OCI-LY7 (cell line): ENCODE results near the gene CHTF8. TPM values are rescaled to one million over a fixed set of nuclear protein-coding genes. Genes with fewer than 3 reads are reported as not detected.

Experiments used
- BruUV-seq: library from RNA; stranded (reverse); fragments of 400-500 nt; replicated peaks from 2 replicates; lab custom pipeline; 2021; lab: Mats Ljungman, UMichigan
- CTCF ChIA-PET: fragments of 300-600 bp; sonication (Branson Sonifier 250); formaldehyde crosslinking; loops from one replicate; lab custom pipeline; 2022; ENCODE audit warnings: antibody characterized with exemption; ENCODE audit not compliant: unreplicated experiment; lab: Charles Lee
- POLR2A ChIA-PET: fragments of 300-600 bp; sonication (Branson Sonifier 250); formaldehyde crosslinking; loops from one replicate; lab custom pipeline; 2022; ENCODE audit warnings: antibody characterized with exemption; lab: Charles Lee
- DNase-seq: peaks from one replicate; pipeline ENCODE4 v3.0.0-alpha.2; 2015; ENCODE audit warnings: low spot score
- H2AFZ ChIP-seq: fragments of 200-600 bp; sonication (generic), shearing (Covaris generic); 2 replicates; pipeline ENCODE4 v1.6.1; 2014; ENCODE audit warnings: mild to moderate bottlenecking, antibody characterized with exemption, low read length, moderate library complexity
- H3K27ac ChIP-seq: fragments of 200-600 bp; sonication (generic); 2 replicates; pipeline ENCODE4 v1.5.1; 2014; ENCODE audit warnings: mixed run types, low read depth, mild to moderate bottlenecking, moderate library complexity, low read length, inconsistent platforms; ENCODE audit not compliant: poor library complexity, severe bottlenecking
- H3K36me3 ChIP-seq: fragments of 200-600 bp; sonication (generic); 2 replicates; pipeline ENCODE4 v1.6.1; 2014; ENCODE audit warnings: mild to moderate bottlenecking, antibody characterized with exemption, low read length, moderate library complexity, mixed read lengths; ENCODE audit not compliant: insufficient read depth
- H3K4me1 ChIP-seq: fragments of 200-600 bp; sonication (generic); 2 replicates; pipeline ENCODE4 v1.5.1; 2014; ENCODE audit warnings: mild to moderate bottlenecking, low read length; ENCODE audit not compliant: insufficient read depth, poor library complexity, severe bottlenecking
- H3K4me2 ChIP-seq: fragments of 200-600 bp; sonication (generic); 2 replicates; pipeline ENCODE4 v1.6.1; 2014; ENCODE audit warnings: mild to moderate bottlenecking, low read length
- H3K4me3 ChIP-seq: fragments of 200-600 bp; sonication (generic); 2 replicates; pipeline ENCODE4 v1.5.1; 2014; ENCODE audit warnings: mild to moderate bottlenecking, low read depth, low read length; ENCODE audit not compliant: poor library complexity, severe bottlenecking
- H3K79me2 ChIP-seq: fragments of 200-600 bp; sonication (generic); 2 replicates; pipeline ENCODE4 v1.6.1; 2016; ENCODE audit warnings: low read depth, mild to moderate bottlenecking, low read length, moderate library complexity, mixed read lengths; ENCODE audit not compliant: insufficient read depth
- H3K9me2 ChIP-seq: fragments of 200-600 bp; sonication (generic); 2 replicates; pipeline ENCODE4 v1.6.1; 2016; ENCODE audit warnings: mild to moderate bottlenecking, low read length, mixed read lengths; ENCODE audit not compliant: insufficient read depth
- H3K9me3 ChIP-seq: fragments of 200-600 bp; sonication (generic); 2 replicates; pipeline ENCODE4 v1.6.1; 2014; ENCODE audit warnings: mild to moderate bottlenecking, mixed run types, low read length, mixed read lengths
- H4K20me1 ChIP-seq: fragments of 200-600 bp; sonication (generic); 2 replicates; pipeline ENCODE4 v1.6.1; 2014; ENCODE audit warnings: mild to moderate bottlenecking, antibody characterized with exemption, low read length, moderate library complexity, mixed read lengths; ENCODE audit not compliant: insufficient read depth
- EZH2phosphoT487 ChIP-seq: fragments of 200-600 bp; sonication (generic); IDR thresholded peaks from 2 replicates; pipeline ENCODE4 v1.6.1; 2018; ENCODE audit warnings: low read depth, borderline replicate concordance, mild to moderate bottlenecking, mixed run types, antibody characterized with exemption, low read length, moderate library complexity, mixed read lengths
- intact Hi-C: fragments of 100-400 bp; cut with micrococcal nuclease; formaldehyde crosslinking; loops from one replicate; pipeline ENCODE4 v1.10.0; 2022; ENCODE audit not compliant: unreplicated experiment
- total RNA-seq, 2 experiments: library from RNA; depleted of rRNA in 1 of 2; stranded (reverse); fragments of >200 nt in 1 of 2; shearing (Covaris generic) in 1 of 2; gene quantifications; 2 replicates each; pipeline ENCODE4 v1.2.3, GENCODE V29; 2014 to 2022
- TF ChIP-seq, protein P1 (sequence below): fragments of 200-600 bp; sonication (generic); conservative IDR thresholded peaks from 2 replicates; pipeline ENCODE4 v1.5.1; 2014; ENCODE audit warnings: mild to moderate bottlenecking, antibody characterized with exemption, low read length, moderate library complexity, mixed read lengths

The CHTF8 gene
- total RNA-seq, 2 experiments from 2014 or later, result 58.8 to 151 TPM

DNA sequence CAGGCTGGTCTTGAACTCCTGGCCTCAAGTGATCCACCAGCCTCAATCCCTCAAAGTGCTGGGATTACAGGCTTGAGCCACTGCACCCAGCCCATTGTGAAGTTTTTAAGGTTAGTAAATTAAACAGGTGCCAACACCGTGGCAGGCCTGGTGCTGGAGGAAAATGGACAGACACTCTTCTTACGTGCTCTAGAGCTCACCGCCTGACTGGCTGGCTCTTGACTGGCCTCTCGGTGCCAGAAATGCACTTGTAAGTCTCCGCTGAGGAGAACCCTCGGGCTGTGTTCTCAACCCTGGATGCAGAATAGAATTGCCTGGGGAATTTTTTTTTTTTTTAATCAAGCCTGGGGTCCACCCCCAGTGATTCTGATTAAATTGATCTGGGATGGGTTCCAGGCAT is 37.2 kb downstream of the CHTF8 start:
- Histone ChIP-seq H3K27ac (no peak overlapping the region), H3K4me2 (no peak overlapping the region), H3K36me3 (no peaks in the 10 kb centered on the region), H3K79me2 (no peaks in the 10 kb centered on the region), H3K4me1 (no peaks in the 10 kb centered on the region), H3K9me3 (no peaks in the 10 kb centered on the region), H3K4me3 (no peak overlapping the region), H2AFZ (no peak overlapping the region), H3K9me2 (no peaks in the 10 kb centered on the region), H4K20me1 (no peaks in the 10 kb centered on the region; the same call in 1 of the 2 replicates)
- CTCF ChIA-PET, result interaction anchor here (0.6 kb wide), 1 partner anchor 264 kb away, joined by 3 read pairs; no protein-coding TSS in a partner anchor
- POLR2A ChIA-PET, result interaction anchor here (0.5 kb wide), 1 partner anchor 19 kb away, joined by 4 read pairs; no protein-coding TSS in a partner anchor
- intact Hi-C loops, result no loop called here
- TF ChIP-seq EZH2phosphoT487, result no peak
- TF ChIP-seq, protein P1, sequence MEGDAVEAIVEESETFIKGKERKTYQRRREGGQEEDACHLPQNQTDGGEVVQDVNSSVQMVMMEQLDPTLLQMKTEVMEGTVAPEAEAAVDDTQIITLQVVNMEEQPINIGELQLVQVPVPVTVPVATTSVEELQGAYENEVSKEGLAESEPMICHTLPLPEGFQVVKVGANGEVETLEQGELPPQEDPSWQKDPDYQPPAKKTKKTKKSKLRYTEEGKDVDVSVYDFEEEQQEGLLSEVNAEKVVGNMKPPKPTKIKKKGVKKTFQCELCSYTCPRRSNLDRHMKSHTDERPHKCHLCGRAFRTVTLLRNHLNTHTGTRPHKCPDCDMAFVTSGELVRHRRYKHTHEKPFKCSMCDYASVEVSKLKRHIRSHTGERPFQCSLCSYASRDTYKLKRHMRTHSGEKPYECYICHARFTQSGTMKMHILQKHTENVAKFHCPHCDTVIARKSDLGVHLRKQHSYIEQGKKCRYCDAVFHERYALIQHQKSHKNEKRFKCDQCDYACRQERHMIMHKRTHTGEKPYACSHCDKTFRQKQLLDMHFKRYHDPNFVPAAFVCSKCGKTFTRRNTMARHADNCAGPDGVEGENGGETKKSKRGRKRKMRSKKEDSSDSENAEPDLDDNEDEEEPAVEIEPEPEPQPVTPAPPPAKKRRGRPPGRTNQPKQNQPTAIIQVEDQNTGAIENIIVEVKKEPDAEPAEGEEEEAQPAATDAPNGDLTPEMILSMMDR, result no peak
- no TSS peak for BruUV-seq
- DNase-seq, result no peak

DNA sequence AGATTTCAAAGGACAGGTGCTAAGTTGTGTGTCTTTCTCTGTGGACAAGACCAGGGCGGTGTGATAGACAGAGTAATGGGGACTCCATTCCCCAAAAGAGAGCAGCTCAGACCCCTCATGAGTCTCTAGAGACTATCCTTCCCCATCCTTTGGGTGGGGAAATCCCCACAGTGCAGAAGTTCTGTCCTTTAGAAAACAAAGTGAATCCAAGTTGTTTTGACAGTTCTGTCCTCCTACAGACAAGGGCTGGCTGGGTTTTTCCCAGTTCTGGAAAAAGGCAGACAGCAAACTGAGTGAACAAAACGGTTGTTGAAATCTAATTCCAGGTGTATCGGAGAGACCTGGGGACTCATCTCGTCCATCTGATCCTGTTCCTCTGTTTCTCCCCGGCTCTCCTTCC is 37.9 kb downstream of the CHTF8 start:
- no peaks in the 10 kb centered on the region; the same call in 1 of the 2 replicates for H4K20me1 ChIP-seq
- BruUV-seq, result no TSS peak
- POLR2A ChIA-PET, result interaction anchor here (0.5 kb wide), 1 partner anchor 18 kb away, joined by 4 read pairs; no protein-coding TSS in a partner anchor
- H3K79me2 ChIP-seq, result no peaks in the 10 kb centered on the region
- no peak overlapping the region for H3K4me2 ChIP-seq
- no peaks in the 10 kb centered on the region for H3K9me2 ChIP-seq
- no peak for DNase-seq
- no peak overlapping the region for H3K27ac ChIP-seq
- no peak overlapping the region for H3K4me3 ChIP-seq
- intact Hi-C loops, result no loop called here
- H3K9me3 ChIP-seq, result no peaks in the 10 kb centered on the region
- H2AFZ ChIP-seq, result no peak overlapping the region
- no peaks in the 10 kb centered on the region for H3K4me1 ChIP-seq
- TF ChIP-seq, protein P1, result no peak
- TF ChIP-seq EZH2phosphoT487, result no peak
- H3K36me3 ChIP-seq, result no peaks in the 10 kb centered on the region
- CTCF ChIA-PET, result no interaction called here

DNA sequence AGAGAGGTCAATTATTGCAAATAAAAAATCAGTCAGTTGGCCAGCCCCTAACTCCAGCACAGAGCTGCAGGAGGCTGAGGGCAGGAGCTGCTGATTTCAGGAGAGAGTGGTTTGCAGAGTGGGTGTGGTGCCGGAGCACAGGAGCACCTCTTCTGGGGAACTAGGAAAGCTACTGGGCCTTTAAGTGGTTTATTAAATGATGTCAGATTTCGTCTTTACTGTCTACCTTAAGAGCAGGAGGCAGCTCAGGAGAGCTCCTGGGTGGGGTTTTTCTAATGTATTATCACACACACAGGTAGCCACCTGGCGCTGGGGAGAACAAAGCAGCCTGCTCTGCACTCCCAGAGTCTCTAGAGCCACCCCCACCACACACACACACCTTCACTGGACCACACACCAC is 38.4 kb downstream of the CHTF8 start:
- CTCF ChIA-PET, result no interaction called here
- intact Hi-C loops, result no loop called here
- BruUV-seq, result no TSS peak
- Histone ChIP-seq H3K9me3 (no peaks in the 10 kb centered on the region), H3K36me3 (no peaks in the 10 kb centered on the region), H3K79me2 (no peaks in the 10 kb centered on the region), H2AFZ (no peak overlapping the region), H3K4me1 (no peaks in the 10 kb centered on the region), H3K4me2 (no peak overlapping the region), H3K9me2 (no peaks in the 10 kb centered on the region), H3K27ac (no peak overlapping the region), H3K4me3 (no peak overlapping the region), H4K20me1 (no peaks in the 10 kb centered on the region; the same call in 1 of the 2 replicates)
- TF ChIP-seq EZH2phosphoT487, result no peak
- TF ChIP-seq, protein P1, result no peak
- DNase-seq, result no peak
- POLR2A ChIA-PET, result interaction anchor here (0.6 to 0.7 kb wide), 3 partner anchors 202 to 1787 kb away, joined by 3 to 7 read pairs (median 5); no protein-coding TSS in a partner anchor
